ENCODE measurements around the gene PHLDB1.
A peak's percentile ranks its signal among the peaks of the same experiment; 100 is the strongest.

- TF ChIP-seq REST (IDR thresholded peaks at IDR 0.05; ENCODE audit: low read depth) (no peak), YY1 (IDR thresholded peaks at IDR 0.05; ENCODE audit: low read depth) (no peak), FOXM1 (IDR thresholded peaks at IDR 0.05; ENCODE audit: borderline replicate concordance, low read depth) (no peak), EP300 (IDR thresholded peaks at IDR 0.05; ENCODE audit: borderline replicate concordance) (no peak), MAX (IDR thresholded peaks at IDR 0.05) (peak; percentile 32; the same call in 1 of the 2 replicates), CREB1 (IDR thresholded peaks at IDR 0.05; ENCODE audit: low read depth) (no peak), EGR1 (IDR thresholded peaks at IDR 0.05) (no peak), TCF12 (IDR thresholded peaks at IDR 0.05; ENCODE audit: low read depth) (no peak), USF1 (IDR thresholded peaks at IDR 0.05) (no peak)
Measured at GRCh38 chr11:118610773-118611432, 3.5 kb downstream of the PHLDB1 start.
